Ovary (tissue), 3 donors: Measurements from ENCODE around the gene MYO3A.

Experiments used
- CTCF ChIP-seq, 3 donors: fragments of 450-650 bp in 2 of 3; fragments of 200-600 bp in 1 of 3; IDR thresholded peaks; one replicate each; pipeline versions ENCODE4 v1.5.1 to v1.8.0; 2016 to 2022; ENCODE audit warnings: antibody characterized with exemption in 3 of 3, mild to moderate bottlenecking in 1 of 3
- EP300 ChIP-seq: sonication (generic); formaldehyde crosslinking; IDR thresholded peaks from one replicate; pipeline ENCODE4 v1.6.1; 2017; ENCODE audit warnings: antibody characterized with exemption
- donor health status: DM: no; HTN: no; CAD: no.

- no peak for TF ChIP-seq CTCF (IDR thresholded peaks at IDR 0.05)
- TF ChIP-seq EP300: no peak
Observed at GRCh38 chr10:26217396-26218086, 283.5 kb downstream of the MYO3A start.
